ENCODE measurements around the gene PPP2R5C.
A peak's percentile ranks its signal among the peaks of the same experiment; 100 is the strongest.

Gene PPP2R5C

DNA sequence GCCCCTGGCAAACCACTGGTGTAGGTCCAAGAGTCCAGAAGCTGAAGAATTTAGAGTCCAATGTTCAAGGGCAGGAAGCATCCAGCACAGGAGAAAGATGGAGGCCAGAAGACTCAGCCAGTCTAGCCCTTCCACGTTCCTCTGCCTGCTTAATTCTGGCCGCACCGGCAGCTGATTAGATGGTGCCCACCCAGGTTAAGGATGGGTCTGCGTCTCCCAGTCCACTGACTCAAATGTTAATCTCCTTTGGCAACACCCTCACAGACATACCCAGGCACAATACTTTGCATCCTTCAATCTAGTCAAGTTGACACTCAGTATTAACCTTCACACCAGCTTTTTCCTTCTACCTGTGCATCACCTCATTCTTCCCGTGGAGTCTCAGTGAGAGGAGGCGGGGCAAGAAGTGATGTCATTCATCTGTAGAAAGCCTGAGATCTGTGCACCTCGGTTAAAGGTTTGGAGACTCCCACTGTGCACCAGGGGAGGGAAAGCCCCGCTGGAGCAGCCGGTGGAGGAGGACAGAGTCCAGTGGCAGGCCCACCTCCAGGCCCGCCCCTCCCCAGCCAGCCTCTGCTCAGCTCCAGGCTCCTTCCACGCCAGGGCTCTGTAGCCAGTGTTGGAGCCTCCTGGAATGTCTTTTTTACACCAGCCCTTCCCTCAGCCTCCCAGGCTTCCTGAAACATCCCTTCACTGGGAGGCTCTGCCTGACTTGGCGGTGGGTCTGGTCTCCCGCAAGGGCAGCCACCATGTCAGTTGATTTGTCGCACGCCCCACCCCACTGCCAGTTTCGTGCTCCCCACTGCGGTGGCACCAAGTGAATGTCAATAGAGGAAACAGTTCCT lies 122.8 kb downstream of the PPP2R5C start:
- Histone ChIP-seq H3K9ac (peak overlapping the region in 1 of 11 experiments; percentile 37; a peak in 1 of 22 replicates), H3K9me3 (replicated peaks in 1 of 11) (peaks cover 0 to 24% (median 19%) of the 10 kb centered on the region in 11 experiments; a peak in 15 of 22 replicates), H4K20me1 (no peaks in the 10 kb centered on the region; a peak in 1 of 22 replicates), H3K27ac (peak overlapping the region in 8 of 11 experiments; percentile 3 to 98 (median 40); a peak in 13 of 22 replicates), H3K4me1 (peaks cover 14 to 65% (median 60%) of the 10 kb centered on the region in 10 experiments), H3K4me2 (no peak overlapping the region), H3K36me3 (peaks cover 80 to 97% (median 90%) of the 10 kb centered on the region in 11 experiments), H3K27me3 (no peaks in the 10 kb centered on the region), H3K4me3 (no peak overlapping the region)
- no peak for TF ChIP-seq Cebpa-rat (IDR thresholded peaks at IDR 0.05)

DNA sequence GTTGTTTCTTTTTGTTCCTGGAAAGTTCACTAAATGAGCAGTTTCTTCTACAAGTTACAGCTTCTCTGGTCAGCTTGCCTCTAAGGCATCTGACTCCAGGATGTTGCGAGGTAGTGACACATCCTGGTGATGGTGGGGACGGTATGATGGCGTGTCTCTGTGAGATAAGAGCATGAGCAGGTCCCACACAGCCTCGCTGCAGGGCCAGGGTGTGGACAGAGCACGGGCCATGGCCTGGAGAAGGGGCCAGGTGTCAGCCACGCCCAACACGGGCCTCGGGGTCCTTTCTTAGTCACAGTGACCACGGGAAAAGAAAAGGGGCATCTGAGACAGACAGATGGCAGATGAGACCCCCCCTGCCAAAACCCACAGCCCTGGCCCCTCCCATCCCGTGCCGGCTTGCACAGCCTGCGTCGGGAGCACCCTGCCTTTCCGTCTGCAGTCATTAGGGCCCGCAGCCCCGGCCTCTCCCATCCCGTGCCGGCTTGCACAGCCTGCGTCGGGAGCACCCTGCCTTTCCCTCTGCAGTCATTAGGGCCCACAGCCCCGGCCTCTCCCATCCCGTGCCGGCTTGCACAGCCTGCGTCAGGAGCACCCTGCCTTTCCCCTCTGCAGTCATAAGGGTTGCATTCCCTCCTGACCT lies 123.5 kb downstream of the PPP2R5C start:
- peaks cover 6 to 64% (median 59%) of the 10 kb centered on the region in 10 experiments for H3K4me1 ChIP-seq
- no peak overlapping the region for H3K4me2 ChIP-seq
- no peaks in the 10 kb centered on the region for H3K27me3 ChIP-seq
- H3K9me3 ChIP-seq (replicated peaks in 1 of 11): peaks cover 0 to 24% (median 19%) of the 10 kb centered on the region in 11 experiments; a peak in 15 of 22 replicates
- H3K4me3 ChIP-seq: no peak overlapping the region
- peak overlapping the region in 8 of 11 experiments; percentile 3 to 98 (median 40); a peak in 13 of 22 replicates for H3K27ac ChIP-seq
- peaks cover 85 to 100% (median 96%) of the 10 kb centered on the region in 11 experiments for H3K36me3 ChIP-seq
- TF ChIP-seq Cebpa-rat (IDR thresholded peaks at IDR 0.05): no peak
- no peak overlapping the region for H3K9ac ChIP-seq
- no peaks in the 10 kb centered on the region; a peak in 1 of 22 replicates for H4K20me1 ChIP-seq

DNA sequence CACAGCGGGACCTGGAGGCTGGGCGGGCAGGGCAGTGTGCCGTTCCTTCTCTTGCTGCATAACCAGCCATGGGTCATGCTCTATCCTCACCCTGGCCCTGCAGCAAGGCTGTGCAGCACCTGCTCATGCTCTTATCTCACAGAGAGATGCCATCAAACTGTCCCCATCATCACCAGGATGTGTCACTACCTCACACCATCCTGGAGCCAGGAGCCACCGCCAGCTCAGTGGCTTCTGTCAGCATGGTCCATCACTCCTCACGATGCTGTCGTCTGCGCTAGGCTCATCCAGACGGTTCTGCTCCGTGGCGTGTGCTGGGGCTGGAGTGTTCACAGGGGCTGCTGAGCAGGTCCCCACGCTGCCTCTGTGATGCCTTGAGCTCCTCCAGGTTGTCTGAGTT lies 125.7 kb downstream of the PPP2R5C start:
- Histone ChIP-seq H3K4me3 (no peak overlapping the region), H3K9ac (peak overlapping the region in 8 of 11 experiments; percentile 21 to 58 (median 41); a peak in 10 of 22 replicates), H3K4me1 (peaks cover 0 to 43% (median 37%) of the 10 kb centered on the region in 10 experiments; a peak in 16 of 20 replicates), H3K4me2 (peak overlapping the region in 7 of 11 experiments; percentile 32 to 51 (median 40); a peak in 11 of 22 replicates), H3K27me3 (no peaks in the 10 kb centered on the region), H3K36me3 (peaks cover 90 to 100% (median 98%) of the 10 kb centered on the region in 11 experiments), H4K20me1 (no peaks in the 10 kb centered on the region; a peak in 1 of 22 replicates), H3K9me3 (replicated peaks in 1 of 11) (peaks cover 0 to 24% (median 19%) of the 10 kb centered on the region in 11 experiments; a peak in 15 of 22 replicates), H3K27ac (peak overlapping the region in 9 of 11 experiments; percentile 22 to 72 (median 60); a peak in 18 of 22 replicates)
- no peak for TF ChIP-seq Cebpa-rat (IDR thresholded peaks at IDR 0.05)

GRCh38 chr14:101888182-101888581 lies 126.7 kb downstream of the PPP2R5C start:
- H3K27ac ChIP-seq: peak overlapping the region in 9 of 11 experiments; percentile 17 to 72 (median 60); a peak in 14 of 22 replicates
- H4K20me1 ChIP-seq: no peaks in the 10 kb centered on the region; a peak in 1 of 22 replicates
- H3K36me3 ChIP-seq: peaks cover 89 to 100% (median 98%) of the 10 kb centered on the region in 11 experiments

GRCh38 chr14:101889366-101889765 lies 127.9 kb downstream of the PPP2R5C start:
- peaks cover 0 to 37% (median 32%) of the 10 kb centered on the region in 10 experiments; a peak in 16 of 20 replicates for H3K4me1 ChIP-seq
- H3K4me3 ChIP-seq: no peak overlapping the region
- TF ChIP-seq Cebpa-rat (IDR thresholded peaks at IDR 0.05): no peak
- H3K9ac ChIP-seq: peak overlapping the region in 9 of 11 experiments; percentile 8 to 55 (median 35); a peak in 14 of 22 replicates
- peaks cover 0 to 18% (median 12%) of the 10 kb centered on the region in 11 experiments; a peak in 15 of 22 replicates for H3K9me3 ChIP-seq (replicated peaks in 1 of 11)
- H4K20me1 ChIP-seq: no peaks in the 10 kb centered on the region; a peak in 1 of 22 replicates
- H3K27me3 ChIP-seq: no peaks in the 10 kb centered on the region
- peak overlapping the region in 8 of 11 experiments; percentile 10 to 51 (median 40); a peak in 12 of 22 replicates for H3K4me2 ChIP-seq
- peaks cover 89 to 100% (median 98%) of the 10 kb centered on the region in 11 experiments for H3K36me3 ChIP-seq
- peak overlapping the region in 8 of 11 experiments; percentile 47 to 72 (median 62); a peak in 16 of 22 replicates for H3K27ac ChIP-seq

More at GRCh38 chr14:101888182-101888581, 126.7 kb downstream of the PPP2R5C start:
- H3K4me3 ChIP-seq: no peak overlapping the region
- TF ChIP-seq Cebpa-rat (IDR thresholded peaks at IDR 0.05): no peak
- H3K4me1 ChIP-seq: peaks cover 0 to 37% (median 32%) of the 10 kb centered on the region in 10 experiments; a peak in 16 of 20 replicates
- peak overlapping the region in 6 of 11 experiments; percentile 20 to 55 (median 40); a peak in 5 of 22 replicates for H3K9ac ChIP-seq
- no peaks in the 10 kb centered on the region for H3K27me3 ChIP-seq
- peaks cover 0 to 24% (median 19%) of the 10 kb centered on the region in 11 experiments; a peak in 15 of 22 replicates for H3K9me3 ChIP-seq (replicated peaks in 1 of 11)
- peak overlapping the region in 7 of 11 experiments; percentile 17 to 51 (median 40); a peak in 12 of 22 replicates for H3K4me2 ChIP-seq

GRCh38 chr14:101889898-101890297 lies 128.4 kb downstream of the PPP2R5C start:
- peaks cover 89 to 100% (median 98%) of the 10 kb centered on the region in 11 experiments for H3K36me3 ChIP-seq
- peak overlapping the region in 8 of 11 experiments; percentile 10 to 51 (median 40); a peak in 10 of 22 replicates for H3K4me2 ChIP-seq
- H4K20me1 ChIP-seq: no peaks in the 10 kb centered on the region; a peak in 1 of 22 replicates
- no peaks in the 10 kb centered on the region for H3K27me3 ChIP-seq
- no peak for TF ChIP-seq Cebpa-rat (IDR thresholded peaks at IDR 0.05)
- H3K9ac ChIP-seq: peak overlapping the region in 8 of 11 experiments; percentile 20 to 55 (median 36); a peak in 8 of 22 replicates
- peak overlapping the region in 7 of 11 experiments; percentile 47 to 72 (median 65); a peak in 14 of 22 replicates for H3K27ac ChIP-seq
- H3K9me3 ChIP-seq (replicated peaks in 1 of 11): peaks cover 0 to 13% (median 9%) of the 10 kb centered on the region in 11 experiments; a peak in 13 of 22 replicates
- H3K4me1 ChIP-seq: peaks cover 0 to 37% (median 31%) of the 10 kb centered on the region in 10 experiments; a peak in 16 of 20 replicates
- no peak overlapping the region for H3K4me3 ChIP-seq

- no peak overlapping the region for H3K4me2 ChIP-seq
- H3K27ac ChIP-seq: peak overlapping the region in 4 of 11 experiments; percentile 9 to 34 (median 13); a peak in 3 of 22 replicates
- peaks cover 90 to 100% (median 98%) of the 10 kb centered on the region in 11 experiments for H3K36me3 ChIP-seq
- H4K20me1 ChIP-seq: no peaks in the 10 kb centered on the region; a peak in 1 of 22 replicates
- peak overlapping the region in 3 of 11 experiments; percentile 3 to 10 (median 8); a peak in 1 of 22 replicates for H3K9ac ChIP-seq
- no peak for TF ChIP-seq Cebpa-rat (IDR thresholded peaks at IDR 0.05)
- H3K27me3 ChIP-seq: no peaks in the 10 kb centered on the region
- no peaks in the 10 kb centered on the region for H3K9me3 ChIP-seq (replicated peaks in 1 of 11)
- peaks cover 0 to 37% (median 31%) of the 10 kb centered on the region in 10 experiments; a peak in 16 of 20 replicates for H3K4me1 ChIP-seq
- H3K4me3 ChIP-seq: no peak overlapping the region
Observed at GRCh38 chr14:101891471-101891870, 130.0 kb downstream of the PPP2R5C start.

- peaks cover 90 to 100% (median 98%) of the 10 kb centered on the region in 11 experiments for H3K36me3 ChIP-seq
- no peak for TF ChIP-seq Cebpa-rat (IDR thresholded peaks at IDR 0.05)
- H3K9me3 ChIP-seq (replicated peaks in 1 of 11): no peaks in the 10 kb centered on the region
- H3K4me3 ChIP-seq: no peak overlapping the region
- no peak overlapping the region for H3K4me2 ChIP-seq
- peaks cover 0 to 14% (median 11%) of the 10 kb centered on the region in 10 experiments; a peak in 16 of 20 replicates for H3K4me1 ChIP-seq
- no peak overlapping the region for H3K9ac ChIP-seq
- H3K27me3 ChIP-seq: no peaks in the 10 kb centered on the region
- H3K27ac ChIP-seq: 0 out of 22 replicates have a peak overlapping the region, but pooled peaks of 1 of the 11 experiments have one; percentile 28
- H4K20me1 ChIP-seq: no peaks in the 10 kb centered on the region; a peak in 2 of 22 replicates
Observed at GRCh38 chr14:101893759-101894158, 132.2 kb downstream of the PPP2R5C start.
